GM23248 (cell line): ENCODE results near the gene PTPRD. TPM values are rescaled to one million over a fixed set of nuclear protein-coding genes. Genes with fewer than 3 reads are reported as not detected.

Experiments
- DNase-seq: peaks from one replicate; pipeline ENCODE4 v3.0.0-alpha.2; 2015
- H2AFZ ChIP-seq: fragments of 200-600 bp; sonication (generic); 2 replicates; pipeline ENCODE4 v1.6.1; 2016; ENCODE audit warnings: antibody characterized with exemption
- H3F3A ChIP-seq: fragments of 200-600 bp; sonication (generic); 2 replicates; pipeline ENCODE4 v1.6.1; 2016; ENCODE audit warnings: mild to moderate bottlenecking, antibody characterized with exemption, mixed run types; ENCODE audit not compliant: insufficient read depth
- H3K27ac ChIP-seq: fragments of 200-600 bp; sonication (generic); 2 replicates; pipeline ENCODE4 v1.5.1; 2016; ENCODE audit warnings: mild to moderate bottlenecking
- H3K27me3 ChIP-seq: fragments of 200-600 bp; sonication (generic); replicated peaks from 2 replicates; pipeline ENCODE4 v1.6.1; 2016; ENCODE audit warnings: mild to moderate bottlenecking; ENCODE audit not compliant: insufficient read depth
- H3K36me3 ChIP-seq: fragments of 200-600 bp; sonication (generic); 2 replicates; pipeline ENCODE4 v1.6.1; 2016; ENCODE audit warnings: low read depth, mild to moderate bottlenecking
- H3K4me1 ChIP-seq: fragments of 200-600 bp; sonication (generic); 2 replicates; pipeline ENCODE4 v1.6.1; 2016; ENCODE audit warnings: mild to moderate bottlenecking; ENCODE audit not compliant: insufficient read depth
- H3K4me2 ChIP-seq: fragments of 200-600 bp; sonication (generic); one replicate; pipeline ENCODE4 v1.6.1; 2016; ENCODE audit warnings: mild to moderate bottlenecking; ENCODE audit not compliant: unreplicated experiment
- H3K4me3 ChIP-seq: fragments of 200-600 bp; sonication (generic); 2 replicates; pipeline ENCODE4 v1.5.1; 2016; ENCODE audit warnings: mild to moderate bottlenecking
- H3K79me2 ChIP-seq: fragments of 200-600 bp; sonication (generic); 2 replicates; pipeline ENCODE4 v1.6.1; 2016; ENCODE audit warnings: mild to moderate bottlenecking; ENCODE audit not compliant: insufficient read depth
- H3K9ac ChIP-seq: fragments of 200-600 bp; sonication (generic); 2 replicates; pipeline ENCODE4 v1.6.1; 2016; ENCODE audit warnings: mild to moderate bottlenecking
- H3K9me2 ChIP-seq: fragments of 200-600 bp; sonication (generic); 2 replicates; pipeline ENCODE4 v1.6.1; 2016; ENCODE audit warnings: mixed run types, mild to moderate bottlenecking, moderate library complexity; ENCODE audit not compliant: insufficient read depth
- H3K9me3 ChIP-seq: fragments of 200-600 bp; sonication (generic); one replicate; pipeline ENCODE4 v1.6.1; 2017; ENCODE audit warnings: low read depth
- H4K20me1 ChIP-seq: fragments of 200-600 bp; sonication (generic); 2 replicates; pipeline ENCODE4 v1.6.0; 2016; ENCODE audit not compliant: insufficient read depth
- EZH2 ChIP-seq: fragments of 200-600 bp; sonication (generic); IDR thresholded peaks from 2 replicates; pipeline ENCODE4 v1.6.1; 2018; ENCODE audit warnings: antibody characterized with exemption, mild to moderate bottlenecking; ENCODE audit not compliant: insufficient read depth, poor library complexity, severe bottlenecking
- EZH2phosphoT487 ChIP-seq: fragments of 200-600 bp; sonication (generic); IDR thresholded peaks from 2 replicates; pipeline ENCODE4 v1.6.1; 2018; ENCODE audit warnings: antibody characterized with exemption, moderate library complexity, mild to moderate bottlenecking, low read depth; ENCODE audit not compliant: insufficient read depth
- WGBS, 2 experiments: methylation state at CpG; one replicate each; pipeline ENCODE4 v1.1.6; 2015 to 2017; ENCODE audit warnings: low lambda C conversion rate in 2 of 2, low coverage in 1 of 2; ENCODE audit errors: missing lambda C conversion rate in 2 of 2; 5-methylcytosine and 5-hydroxymethylcytosine counted together
- in situ Hi-C: fragments of 300-500 bp; cut with MboI; formaldehyde crosslinking; loops from 2 replicates; pipeline ENCODE4 v1.15.0; 2020
- polyA plus RNA-seq: library from polyadenylated mRNA; unstranded; fragments of >200 nt; fragmentation: Nextera tagmentation; extraction: Ambion mirVana; gene quantifications from 2 replicates; pipeline ENCODE4 v1.2.1, GENCODE V29; 2016
- total RNA-seq: library from RNA; depleted of rRNA; stranded (reverse); fragments of >200 nt; shearing (Covaris generic); gene quantifications from 2 replicates; pipeline ENCODE4 v1.2.3, GENCODE V29; 2014

Gene PTPRD
- total and polyA plus RNA-seq, 2 experiments from 2014 or later: 0.05 TPM; not detected in 1

- in situ Hi-C loops: no loop called here
- H3K9ac ChIP-seq: no peak overlapping the region
- H3K9me3 ChIP-seq: no peaks in the 10 kb centered on the region
- no peak for TF ChIP-seq EZH2
- TF ChIP-seq EZH2phosphoT487: no peak
- no peak overlapping the region for H2AFZ ChIP-seq
- H3F3A ChIP-seq: no peaks in the 10 kb centered on the region
- WGBS, 2 experiments: 17 to 22% methylated on average over 2 of the region's 2 CpGs
- no peaks in the 10 kb centered on the region for H3K79me2 ChIP-seq
- no peak overlapping the region for H3K27ac ChIP-seq
- H3K4me2 ChIP-seq: no peak overlapping the region
- H4K20me1 ChIP-seq: no peaks in the 10 kb centered on the region
- H3K27me3 ChIP-seq: no peaks in the 10 kb centered on the region
- DNase-seq: no peak
- no peaks in the 10 kb centered on the region for H3K36me3 ChIP-seq
- H3K9me2 ChIP-seq: no peaks in the 10 kb centered on the region
- no peak overlapping the region for H3K4me3 ChIP-seq
- H3K4me1 ChIP-seq: no peaks in the 10 kb centered on the region
These were observed 74.7 kb downstream of the PTPRD start for GRCh38 chr9:10538073-10538472.

GRCh38 chr9:10534850-10535249 is 78.0 kb downstream of the PTPRD start:
- Histone ChIP-seq H3K4me1 (no peaks in the 10 kb centered on the region), H2AFZ (no peak overlapping the region), H3F3A (no peaks in the 10 kb centered on the region), H3K9me2 (no peaks in the 10 kb centered on the region), H3K9ac (no peak overlapping the region), H3K9me3 (no peaks in the 10 kb centered on the region), H3K27me3 (no peaks in the 10 kb centered on the region), H3K27ac (no peak overlapping the region), H3K36me3 (no peaks in the 10 kb centered on the region), H4K20me1 (no peaks in the 10 kb centered on the region), H3K4me3 (no peak overlapping the region), H3K79me2 (no peaks in the 10 kb centered on the region), H3K4me2 (no peak overlapping the region)
- in situ Hi-C loops: no loop called here
- TF ChIP-seq EZH2 (no peak), EZH2phosphoT487 (no peak)
- DNase-seq: no peak
- WGBS, 2 experiments: 0 to 4% methylated on average over 1 of the region's 1 CpG

GRCh38 chr9:10525972-10526371 is 86.8 kb downstream of the PTPRD start:
- Histone ChIP-seq H3K27ac (no peak overlapping the region), H3K9ac (no peak overlapping the region), H3K27me3 (no peaks in the 10 kb centered on the region), H3K4me3 (no peak overlapping the region), H3K4me2 (no peak overlapping the region), H3K9me2 (no peaks in the 10 kb centered on the region), H3K9me3 (no peaks in the 10 kb centered on the region), H3K36me3 (no peaks in the 10 kb centered on the region), H4K20me1 (no peaks in the 10 kb centered on the region), H3K79me2 (no peaks in the 10 kb centered on the region), H3K4me1 (no peaks in the 10 kb centered on the region), H2AFZ (no peak overlapping the region), H3F3A (no peaks in the 10 kb centered on the region)
- no peak for TF ChIP-seq EZH2
- TF ChIP-seq EZH2phosphoT487: no peak
- in situ Hi-C loops: no loop called here
- DNase-seq: no peak
- 73 to 79% methylated on average over 1 of the region's 1 CpG for WGBS, 2 experiments

- H3K9ac ChIP-seq: no peak overlapping the region
- in situ Hi-C loops: no loop called here
- no peaks in the 10 kb centered on the region for H3K36me3 ChIP-seq
- DNase-seq: no peak
- H4K20me1 ChIP-seq: no peaks in the 10 kb centered on the region
- H3K4me2 ChIP-seq: no peak overlapping the region
- H3K79me2 ChIP-seq: no peaks in the 10 kb centered on the region
- no peaks in the 10 kb centered on the region for H3K9me3 ChIP-seq
- H3K4me1 ChIP-seq: no peaks in the 10 kb centered on the region
- H3K4me3 ChIP-seq: no peak overlapping the region
- no peaks in the 10 kb centered on the region for H3F3A ChIP-seq
- H3K9me2 ChIP-seq: no peaks in the 10 kb centered on the region
- TF ChIP-seq EZH2phosphoT487: no peak
- no peak overlapping the region for H2AFZ ChIP-seq
- H3K27me3 ChIP-seq: no peaks in the 10 kb centered on the region
- no peak overlapping the region for H3K27ac ChIP-seq
- 2 to 6% methylated on average over 5 of the region's 5 CpGs for WGBS, 2 experiments
These were observed 89.6 kb downstream of the PTPRD start for GRCh38 chr9:10523164-10523563.

- in situ Hi-C loops: no loop called here
- Histone ChIP-seq H3K9ac (no peak overlapping the region), H3K27ac (no peak overlapping the region), H3K27me3 (no peaks in the 10 kb centered on the region), H3K9me3 (no peaks in the 10 kb centered on the region), H2AFZ (no peak overlapping the region), H3K9me2 (no peaks in the 10 kb centered on the region), H3K36me3 (no peaks in the 10 kb centered on the region), H3K4me3 (no peak overlapping the region), H4K20me1 (no peaks in the 10 kb centered on the region), H3K4me2 (no peak overlapping the region), H3K4me1 (no peaks in the 10 kb centered on the region), H3K79me2 (no peaks in the 10 kb centered on the region), H3F3A (no peaks in the 10 kb centered on the region)
- 44 to 50% methylated on average over 3 of the region's 3 CpGs for WGBS, 2 experiments
- TF ChIP-seq EZH2phosphoT487: no peak
- TF ChIP-seq EZH2: no peak
- DNase-seq: no peak
These were observed 100.7 kb downstream of the PTPRD start for GRCh38 chr9:10512144-10512543.
